ENCODE measurements around the gene KMT2C. TPM values are rescaled to one million over a fixed set of nuclear protein-coding genes. Genes with fewer than 3 reads are reported as not detected.
"Not testable (repeated sequence)": the region's sequence is repeated elsewhere in the genome, so short reads cannot be mapped to it uniquely, and the experiment has no call there.

Gene KMT2C
- total and polyA plus RNA-seq, 9 donors = 14.0 to 109 (median 74.0) TPM

GRCh38 chr7:152292897-152293296 lies 142.9 kb downstream of the KMT2C start:
- Histone ChIP-seq H3K9me3 (peaks cover 0 to 4% of the 10 kb centered on the region in 2 donors), H3K4me1 (ENCODE audit: insufficient read depth) (no peaks in the 10 kb centered on the region), H3K36me3 (no peaks in the 10 kb centered on the region), H3K4me3 (no peak overlapping the region), H3K27ac (no peak overlapping the region), H3K27me3 (no peaks in the 10 kb centered on the region)
- DNase-seq = no peak
- intact Hi-C loops (cut with DNase I) = no loop called here
- WGBS, 3 donors = 87 to 92% (median 89%) methylated on average over 2 of the region's 2 CpGs
- TF ChIP-seq CTCF (IDR thresholded peaks at IDR 0.05) (no peak), POLR2A (IDR thresholded peaks at IDR 0.05) (no peak), EP300 (IDR thresholded peaks at IDR 0.05) (no peak)

- DNase-seq; H3K36me3 ChIP-seq; intact Hi-C loops (cut with DNase I); H3K9me3 ChIP-seq; H3K4me1 ChIP-seq (ENCODE audit: insufficient read depth); H3K27ac ChIP-seq; H3K4me3 ChIP-seq; H3K27me3 ChIP-seq: not testable (repeated sequence)
- WGBS, 3 donors = 97 to 99% (median 99%) methylated on average over 3 of the region's 3 CpGs
These were observed 148.8 kb downstream of the KMT2C start for GRCh38 chr7:152286972-152287371.

- H3K9me3 ChIP-seq; DNase-seq; intact Hi-C loops (cut with DNase I): not testable (repeated sequence)
These were observed 149.6 kb downstream of the KMT2C start for GRCh38 chr7:152286219-152286618.

GRCh38 chr7:152284998-152285397 lies 150.8 kb downstream of the KMT2C start:
- DNase-seq; H3K27me3 ChIP-seq; intact Hi-C loops (cut with DNase I); H3K4me1 ChIP-seq (ENCODE audit: insufficient read depth); H3K27ac ChIP-seq; H3K4me3 ChIP-seq; H3K36me3 ChIP-seq; H3K9me3 ChIP-seq: not testable (repeated sequence)
- WGBS, 3 donors = 73 to 85% (median 73%) methylated on average over 3 of the region's 3 CpGs

More at GRCh38 chr7:152286219-152286618, 149.6 kb downstream of the KMT2C start:
- H3K27me3 ChIP-seq; H3K4me1 ChIP-seq (ENCODE audit: insufficient read depth); H3K4me3 ChIP-seq; H3K27ac ChIP-seq; H3K36me3 ChIP-seq: not testable (repeated sequence)

GRCh38 chr7:152277687-152278086 lies 158.1 kb downstream of the KMT2C start:
- 95 to 97% (median 96%) methylated on average over 2 of the region's 2 CpGs for WGBS, 3 donors
- not testable (repeated sequence) for H3K9me3 ChIP-seq, H3K4me3 ChIP-seq

GRCh38 chr7:152270427-152270826 lies 165.4 kb downstream of the KMT2C start:
- DNase-seq; H3K27ac ChIP-seq; intact Hi-C loops (cut with DNase I); H3K4me3 ChIP-seq; H3K9me3 ChIP-seq; H3K4me1 ChIP-seq (ENCODE audit: insufficient read depth); H3K27me3 ChIP-seq; H3K36me3 ChIP-seq: not testable (repeated sequence)
- 93 to 99% (median 94%) methylated on average over 2 of the region's 2 CpGs for WGBS, 3 donors

More at GRCh38 chr7:152277687-152278086, 158.1 kb downstream of the KMT2C start:
- H3K27ac ChIP-seq; H3K4me1 ChIP-seq (ENCODE audit: insufficient read depth); H3K36me3 ChIP-seq; intact Hi-C loops (cut with DNase I); H3K27me3 ChIP-seq; DNase-seq: not testable (repeated sequence)

GRCh38 chr7:152266859-152267258 lies 168.9 kb downstream of the KMT2C start:
- intact Hi-C loops (cut with DNase I); H3K4me3 ChIP-seq; H3K9me3 ChIP-seq; H3K27me3 ChIP-seq; H3K4me1 ChIP-seq (ENCODE audit: insufficient read depth); DNase-seq; H3K36me3 ChIP-seq; H3K27ac ChIP-seq: not testable (repeated sequence)
- 45 to 76% (median 64%) methylated on average over 2 of the region's 2 CpGs for WGBS, 3 donors

GRCh38 chr7:152264915-152265314 lies 170.9 kb downstream of the KMT2C start:
- H3K4me1 ChIP-seq (ENCODE audit: insufficient read depth); H3K4me3 ChIP-seq; intact Hi-C loops (cut with DNase I); H3K9me3 ChIP-seq; H3K36me3 ChIP-seq; H3K27ac ChIP-seq; DNase-seq; H3K27me3 ChIP-seq: not testable (repeated sequence)
- 65 to 86% (median 85%) methylated on average over 5 of the region's 5 CpGs for WGBS, 3 donors

- 93 to 97% (median 97%) methylated on average over 8 of the region's 8 CpGs for WGBS, 3 donors
These were observed 173.7 kb downstream of the KMT2C start for GRCh38 chr7:152262146-152262545.

GRCh38 chr7:152259645-152260044 lies 176.2 kb downstream of the KMT2C start:
- H3K27me3 ChIP-seq; H3K27ac ChIP-seq; DNase-seq; H3K36me3 ChIP-seq; H3K9me3 ChIP-seq; intact Hi-C loops (cut with DNase I); H3K4me1 ChIP-seq (ENCODE audit: insufficient read depth); H3K4me3 ChIP-seq: not testable (repeated sequence)

More at GRCh38 chr7:152262146-152262545, 173.7 kb downstream of the KMT2C start:
- intact Hi-C loops (cut with DNase I); DNase-seq; H3K4me1 ChIP-seq (ENCODE audit: insufficient read depth); H3K27me3 ChIP-seq; H3K36me3 ChIP-seq; H3K4me3 ChIP-seq; H3K27ac ChIP-seq; H3K9me3 ChIP-seq: not testable (repeated sequence)

GRCh38 chr7:152247851-152248250 lies 188.0 kb downstream of the KMT2C start:
- intact Hi-C loops (cut with DNase I) = not testable (repeated sequence)

More at GRCh38 chr7:152247851-152248250, 188.0 kb downstream of the KMT2C start:
- not testable (repeated sequence) for H3K27ac ChIP-seq; DNase-seq; H3K36me3 ChIP-seq; H3K4me3 ChIP-seq; H3K27me3 ChIP-seq; H3K9me3 ChIP-seq; H3K4me1 ChIP-seq (ENCODE audit: insufficient read depth)
- WGBS, 3 donors = 76 to 87% (median 80%) methylated on average over 2 of the region's 2 CpGs
